ENCODE results near the gene PRLH.

The PRLH gene

DNA sequence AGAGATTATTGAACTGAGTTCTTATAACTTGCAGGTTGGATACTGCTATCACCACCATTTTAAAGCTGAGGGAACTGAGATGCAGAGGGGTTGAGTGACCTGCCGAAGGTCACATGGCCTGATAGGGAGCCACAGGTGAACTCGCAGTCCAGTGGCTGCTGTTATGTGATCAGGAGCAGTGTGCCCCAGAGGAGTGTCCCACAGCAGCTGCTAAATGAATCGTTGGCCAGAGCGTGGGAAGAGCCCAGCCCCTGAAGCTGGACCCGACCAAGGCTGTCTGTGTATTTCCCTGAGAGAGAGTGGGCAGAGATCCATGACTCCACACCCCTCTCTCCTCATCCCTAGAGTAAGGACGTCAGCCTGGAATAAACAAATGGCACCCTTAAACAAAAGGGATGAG lies 26.7 kb upstream of the PRLH start:
- DNase-seq (ENCODE audit: low spot score): no peak

DNA sequence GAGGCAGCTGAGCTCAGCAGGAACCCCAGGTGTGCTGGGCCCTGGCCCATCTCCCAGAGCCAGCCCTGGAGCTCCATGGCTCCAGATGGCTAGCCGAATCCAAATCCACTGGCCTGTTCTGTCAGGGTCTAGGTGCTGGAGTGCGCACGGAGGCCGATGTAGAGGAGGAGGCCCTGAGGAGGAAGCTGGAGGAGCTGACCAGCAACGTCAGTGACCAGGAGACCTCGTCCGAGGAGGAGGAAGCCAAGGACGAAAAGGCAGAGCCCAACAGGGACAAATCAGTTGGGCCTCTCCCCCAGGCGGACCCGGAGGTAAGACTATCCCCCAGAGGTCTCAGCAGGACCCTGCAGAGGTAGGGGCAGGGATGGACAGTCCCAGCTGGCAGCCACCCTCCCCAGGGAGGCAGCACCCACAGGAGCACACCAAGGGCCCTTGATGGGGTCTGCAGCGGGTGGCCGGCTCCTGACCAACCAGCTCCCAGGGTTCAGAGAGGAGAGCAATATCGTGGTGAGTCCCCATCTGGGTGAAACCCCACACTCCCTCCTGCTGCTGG lies 26.1 kb upstream of the PRLH start:
- no peak for DNase-seq (ENCODE audit: low spot score)

DNA sequence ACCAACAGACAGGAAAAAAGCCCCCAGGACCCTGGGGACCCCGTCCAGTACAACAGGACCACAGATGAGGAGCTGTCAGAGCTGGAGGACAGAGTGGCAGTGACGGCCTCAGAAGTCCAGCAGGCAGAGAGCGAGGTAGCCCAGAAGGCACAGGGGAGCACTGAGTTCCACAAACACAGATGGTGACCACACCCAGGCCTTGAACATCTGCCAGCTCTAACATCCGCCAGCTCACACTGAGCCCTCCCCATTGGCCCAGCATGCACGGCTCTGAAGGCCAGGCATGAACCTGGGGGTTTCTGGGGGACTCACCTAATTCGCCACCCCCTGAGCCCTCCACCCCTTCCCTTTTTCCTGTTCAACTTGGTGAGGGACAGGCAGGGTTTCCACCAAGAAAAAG lies 25.6 kb upstream of the PRLH start:
- DNase-seq (ENCODE audit: low spot score): no peak

DNA sequence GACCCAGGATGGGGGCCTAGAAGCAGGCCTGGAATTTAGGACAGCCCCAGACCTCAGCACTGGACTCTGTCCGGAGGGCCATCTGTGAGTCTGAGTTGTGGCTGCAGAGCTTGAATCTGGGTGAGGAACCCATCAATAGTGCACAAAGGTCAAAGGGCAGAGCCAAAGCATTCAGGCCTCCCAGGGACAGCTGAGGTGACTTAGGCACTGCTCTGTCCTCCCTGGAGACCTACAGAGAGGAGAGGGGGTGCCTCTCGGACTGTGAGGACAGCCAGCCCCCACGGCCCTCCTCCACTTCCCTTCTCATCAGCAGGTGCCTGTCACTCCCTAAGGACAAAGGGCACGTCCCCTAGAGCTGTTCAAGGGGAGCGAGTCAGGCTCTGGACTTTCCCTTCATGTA lies 25.1 kb upstream of the PRLH start:
- DNase-seq (ENCODE audit: low spot score): no peak

DNA sequence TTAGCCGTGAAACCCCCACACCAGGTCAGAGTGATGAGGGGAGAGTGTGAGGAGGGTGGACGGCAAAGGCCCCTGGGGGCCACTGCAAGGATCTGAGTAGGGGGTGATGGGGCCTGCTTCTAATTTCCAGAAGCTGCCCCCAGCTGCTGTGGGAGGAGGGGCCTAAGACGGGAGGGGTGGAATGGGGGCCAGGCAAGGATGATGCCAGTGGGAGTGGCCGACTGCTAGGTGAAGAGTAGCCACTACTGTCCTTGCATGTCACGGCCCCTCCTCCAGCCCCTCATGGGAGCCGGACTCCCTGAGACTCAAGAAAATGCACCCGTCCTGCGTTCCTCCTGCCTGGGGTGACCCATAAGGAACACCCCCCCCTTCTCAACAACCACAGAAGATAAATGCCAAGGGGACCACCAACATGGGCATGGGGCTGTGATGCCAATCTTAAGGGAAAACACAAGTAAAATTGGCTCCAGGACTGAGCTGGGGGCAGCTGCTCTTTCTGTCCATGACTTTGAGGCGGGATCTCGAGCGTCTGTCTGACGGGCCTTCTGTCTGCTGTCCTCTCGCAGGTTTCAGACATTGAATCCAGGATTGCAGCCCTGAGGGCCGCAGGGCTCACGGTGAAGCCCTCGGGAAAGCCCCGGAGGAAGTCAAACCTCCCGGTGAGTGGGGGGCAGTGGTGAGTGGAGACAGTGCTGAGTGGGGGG lies 24.2 kb upstream of the PRLH start:
- no peak for DNase-seq (ENCODE audit: low spot score)

DNA sequence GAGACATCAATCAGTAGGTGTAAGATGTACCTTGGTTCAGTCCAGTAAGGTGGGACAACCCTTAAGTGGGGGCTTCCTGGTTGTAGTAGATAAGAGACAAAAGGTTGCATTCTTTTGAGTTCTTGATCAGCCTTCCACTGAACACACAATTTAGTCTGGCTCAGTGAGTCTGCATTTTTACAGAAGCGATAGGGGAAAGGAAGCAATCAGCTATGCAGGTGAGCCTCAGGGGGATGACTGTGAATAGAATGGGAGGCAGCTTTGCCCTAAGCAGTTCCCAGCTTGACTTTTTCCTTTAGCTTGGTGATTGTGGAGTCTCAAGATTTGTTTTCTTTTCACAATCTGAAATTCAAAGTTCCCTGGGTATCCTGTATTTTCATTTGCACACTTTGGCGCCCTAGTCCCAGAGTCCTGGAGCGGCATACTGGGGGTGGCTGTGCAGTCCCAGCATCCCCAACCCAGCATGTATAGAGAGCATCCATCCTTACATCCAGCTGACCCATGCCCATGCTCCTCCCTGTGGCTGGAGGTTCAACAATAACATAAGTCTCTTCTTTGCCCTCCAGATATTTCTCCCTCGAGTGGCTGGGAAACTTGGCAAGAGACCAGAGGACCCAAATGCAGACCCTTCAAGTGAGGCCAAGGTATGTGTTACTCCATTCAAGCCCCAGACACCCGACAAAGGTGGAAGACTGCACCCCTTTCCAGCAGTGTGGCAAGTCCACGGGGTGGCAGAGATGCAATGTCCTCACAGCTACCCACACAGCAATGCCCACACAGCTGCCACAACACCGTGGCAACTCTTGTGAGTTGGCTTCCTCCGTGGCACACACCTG lies 20.1 kb upstream of the PRLH start:
- no peak for DNase-seq (ENCODE audit: low spot score)

DNA sequence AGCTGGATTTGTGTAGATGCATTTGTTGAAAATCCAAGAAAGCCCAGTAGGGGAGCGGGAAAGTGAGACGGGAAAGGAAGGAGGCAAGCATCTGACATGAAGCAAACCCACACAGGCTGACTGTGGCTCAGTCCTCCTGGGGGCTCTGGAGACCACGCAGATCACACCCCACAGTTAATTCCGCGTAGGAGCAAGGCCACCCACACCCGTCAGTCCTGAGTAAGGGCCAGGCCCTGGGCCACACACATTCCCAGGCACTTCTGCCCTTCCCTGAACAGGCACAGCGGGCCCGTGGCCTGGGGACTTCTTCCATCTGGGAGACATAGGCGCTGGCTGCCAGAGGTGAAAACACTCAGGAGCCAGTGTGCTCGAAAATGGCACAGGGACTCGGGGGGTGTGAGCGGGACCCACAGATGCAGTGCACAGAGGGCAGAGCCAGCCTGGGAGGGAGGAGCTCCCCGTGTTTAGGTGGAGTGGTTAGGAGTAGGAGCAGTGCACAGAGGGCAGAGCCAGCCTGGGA lies 19.4 kb upstream of the PRLH start:
- no peak for DNase-seq (ENCODE audit: low spot score)

DNA sequence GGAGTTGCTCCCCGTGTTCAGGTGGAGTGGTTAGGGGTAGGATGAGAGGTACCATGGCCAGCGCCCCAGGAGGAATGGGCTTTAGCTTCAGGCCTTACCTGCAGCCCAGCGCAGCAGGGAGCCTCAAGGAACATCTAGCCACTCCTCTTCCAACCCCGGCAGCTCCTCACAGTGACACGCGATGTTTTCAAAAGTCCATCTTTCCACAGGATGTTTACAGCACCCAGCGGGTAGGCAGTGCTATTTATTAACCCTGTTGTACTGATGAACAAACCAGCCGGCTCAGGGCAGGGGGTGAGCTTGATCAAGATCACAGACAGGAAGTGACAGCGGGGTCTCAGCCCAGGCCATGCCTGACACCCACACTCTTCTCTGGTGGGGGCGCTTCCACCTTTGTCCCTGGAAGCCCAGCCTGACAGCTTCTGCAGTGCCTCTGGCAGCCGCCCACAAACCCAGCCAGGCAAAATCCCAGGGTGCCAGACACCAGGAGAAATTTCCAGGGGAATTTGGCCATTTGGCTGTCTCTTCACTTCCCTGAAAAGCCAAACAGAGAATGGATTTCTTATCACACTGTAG lies 18.4 kb upstream of the PRLH start:
- DNase-seq (ENCODE audit: low spot score): no peak

DNA sequence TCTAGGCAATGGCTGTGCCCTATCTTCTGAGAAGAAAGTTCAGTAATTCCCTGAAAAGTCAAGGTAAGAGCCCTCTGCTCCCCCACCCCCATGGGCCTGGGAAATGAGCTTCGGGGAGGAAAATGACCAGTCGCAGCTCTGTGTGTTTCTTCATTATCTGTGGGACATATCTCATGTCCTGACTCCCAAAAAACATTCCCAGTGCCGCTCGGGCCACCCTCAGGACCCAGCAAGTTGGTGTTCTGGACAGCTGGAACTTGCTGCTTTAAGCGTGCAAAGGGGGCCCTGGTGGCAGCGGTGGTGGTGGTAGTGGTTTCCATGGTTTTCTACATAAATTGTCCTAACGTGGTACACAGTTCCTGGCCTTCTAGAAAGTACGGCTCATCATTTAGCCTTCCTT lies 17.2 kb upstream of the PRLH start:
- no peak for DNase-seq (ENCODE audit: low spot score)

DNA sequence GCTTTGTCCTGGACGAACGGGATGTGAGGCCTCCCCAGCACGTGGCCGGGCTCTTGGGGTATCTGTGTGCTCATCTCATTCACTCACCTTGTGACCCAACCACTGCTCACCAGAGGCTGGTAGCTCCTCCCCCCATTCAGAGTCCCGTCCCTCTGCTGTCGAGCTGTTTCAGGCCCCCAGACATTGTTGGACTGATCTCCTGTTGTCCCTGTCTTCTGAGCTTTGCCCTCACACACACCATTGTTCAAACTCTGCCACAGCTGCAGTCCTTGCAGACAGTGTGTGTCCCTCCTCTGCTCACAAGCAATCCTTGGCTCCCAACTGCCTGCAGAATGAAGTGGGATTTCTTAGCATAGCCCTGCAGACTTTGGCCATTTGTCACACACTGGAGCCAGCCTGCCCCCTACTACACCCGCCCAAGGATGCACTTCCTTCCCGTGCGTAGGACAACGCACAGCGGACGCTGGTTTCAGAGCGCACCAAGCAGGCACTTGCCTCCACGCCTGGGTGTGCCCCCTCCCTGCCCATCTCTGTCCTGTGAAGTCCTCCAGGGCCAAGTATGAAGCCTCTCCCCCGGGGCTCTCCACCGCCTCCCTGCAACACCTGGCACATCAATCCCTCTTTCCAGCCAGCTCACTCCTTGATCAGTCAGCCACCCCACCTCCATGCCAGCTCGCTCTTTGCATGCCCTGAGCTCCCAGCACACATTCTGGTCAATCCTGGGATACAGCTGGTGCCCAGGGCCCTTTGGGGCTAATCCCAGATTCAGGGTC lies 16.5 kb upstream of the PRLH start:
- no peak for DNase-seq (ENCODE audit: low spot score)

DNA sequence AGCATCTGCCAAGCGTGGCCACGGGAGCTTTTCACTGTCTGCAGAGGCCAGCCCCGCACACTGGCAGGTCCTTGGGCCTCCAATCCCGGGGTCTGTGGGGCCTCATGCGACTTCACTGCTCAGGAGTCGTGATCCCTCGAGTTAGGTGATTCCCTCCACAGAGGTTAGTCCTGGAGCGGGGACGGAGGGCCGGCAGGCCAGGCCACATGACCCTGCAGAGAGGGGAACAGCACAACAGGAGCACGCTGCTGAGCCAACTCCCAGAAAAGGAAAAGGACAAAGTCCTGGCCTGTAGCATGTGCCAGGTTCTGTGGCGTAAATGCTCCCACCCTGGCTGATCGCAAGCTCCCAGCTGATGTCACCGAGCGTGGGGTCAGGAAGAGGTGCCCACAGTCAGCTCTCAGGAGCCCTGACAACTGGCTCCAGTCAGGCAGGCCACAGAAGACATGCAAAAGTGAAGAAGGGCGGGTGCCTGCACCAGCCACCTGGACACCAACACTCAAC lies 15.3 kb upstream of the PRLH start:
- no peak for DNase-seq (ENCODE audit: low spot score)

DNA sequence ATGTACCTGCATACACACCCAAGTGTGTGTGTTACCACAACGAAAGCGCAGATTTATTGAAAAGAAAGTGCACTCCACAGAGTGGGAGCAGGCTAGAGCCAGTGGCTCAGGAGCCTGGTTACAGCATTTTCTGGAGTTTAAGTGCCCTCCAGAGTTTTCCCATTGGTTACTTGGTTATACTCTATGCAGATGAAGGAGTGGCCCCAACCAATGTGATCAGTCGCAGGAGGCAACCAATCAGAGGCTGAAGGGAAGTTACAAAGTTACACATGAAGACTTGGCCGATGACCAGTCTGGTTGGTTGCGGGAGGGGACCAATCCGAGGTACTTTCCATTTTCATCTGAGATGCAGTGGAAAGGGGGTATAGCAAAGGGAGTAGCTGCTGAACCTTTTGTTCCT lies 13.5 kb upstream of the PRLH start:
- no peak for DNase-seq (ENCODE audit: low spot score)

DNA sequence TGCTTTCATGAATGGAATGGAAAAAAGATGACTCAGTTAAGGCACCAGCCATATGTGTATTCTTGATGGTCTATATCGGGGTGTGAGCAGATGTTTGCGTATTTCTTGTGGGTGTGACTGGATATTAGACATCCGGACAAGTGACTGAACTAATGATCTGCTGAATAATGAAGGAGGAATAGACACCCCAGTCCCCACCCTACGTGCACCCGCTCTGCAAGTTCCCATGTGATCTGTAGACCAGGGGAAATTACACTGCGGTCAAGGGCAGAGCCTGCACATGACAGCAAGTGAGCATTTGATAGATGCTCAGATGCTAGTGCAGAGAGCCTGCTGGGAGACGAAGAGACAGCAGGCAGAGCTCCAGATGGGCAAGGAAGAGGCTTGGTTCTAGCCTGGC lies 12.4 kb upstream of the PRLH start:
- no peak for DNase-seq (ENCODE audit: low spot score)

DNA sequence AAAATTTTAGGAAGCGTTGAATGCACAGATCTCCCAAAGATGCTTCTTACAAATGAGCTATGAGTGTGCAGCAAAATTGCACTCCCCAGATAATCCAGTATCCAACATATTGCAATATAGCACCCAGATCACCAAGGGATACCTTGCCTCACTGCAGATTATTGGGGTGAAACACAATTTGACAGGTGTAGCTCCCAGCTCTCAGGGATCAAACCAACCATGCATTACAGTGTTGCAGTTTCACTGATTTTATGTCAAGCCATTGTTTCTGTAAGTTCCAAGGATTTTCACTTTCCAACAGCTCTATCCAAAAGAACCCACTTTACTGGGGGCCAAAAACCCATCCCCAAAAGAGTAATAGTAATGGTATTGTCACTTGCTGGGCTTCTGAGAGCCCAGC lies 10.8 kb upstream of the PRLH start:
- no peak for DNase-seq (ENCODE audit: low spot score)

DNA sequence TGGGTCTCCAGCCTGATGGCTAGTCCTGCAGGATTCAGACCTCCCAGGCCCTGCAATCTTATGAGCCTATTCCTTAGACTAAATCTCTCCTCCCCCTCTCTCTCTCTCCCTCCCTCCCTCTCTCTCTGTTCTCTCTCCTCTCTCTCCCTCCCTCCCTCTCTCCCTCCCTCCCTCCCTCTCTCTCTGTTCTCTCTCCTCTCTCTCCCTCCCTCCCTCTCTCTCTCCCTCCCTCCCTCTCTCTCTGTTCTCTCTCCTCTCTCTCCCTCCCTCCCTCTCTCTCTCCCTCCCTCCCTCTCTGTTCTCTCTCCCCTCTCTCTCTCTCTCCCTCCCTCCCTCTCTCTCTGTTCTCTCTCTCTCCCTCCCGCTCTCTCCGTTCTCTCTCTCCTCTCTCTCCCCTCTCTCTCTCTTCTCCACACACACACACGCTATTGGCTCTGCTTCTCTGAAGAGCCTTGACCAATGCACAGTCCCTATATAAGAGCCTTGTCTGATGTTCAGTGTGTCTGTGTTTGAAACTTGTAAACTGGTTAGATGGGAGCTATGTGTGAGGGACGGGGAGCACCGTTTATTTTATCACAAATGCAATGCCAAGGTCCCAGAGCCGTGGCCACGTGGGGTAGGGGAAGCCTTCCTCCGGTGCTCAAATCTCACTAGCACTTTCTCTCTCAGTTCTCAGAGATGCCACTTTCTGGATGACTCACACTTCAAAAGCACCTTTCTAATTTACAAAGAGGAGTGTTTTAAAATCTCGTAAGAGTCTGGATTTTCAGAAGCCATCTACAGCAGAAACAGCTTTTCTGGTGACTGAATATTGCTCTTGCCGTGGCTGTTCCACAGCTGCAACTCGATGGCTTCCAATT lies 9.4 kb upstream of the PRLH start:
- no peak for DNase-seq (ENCODE audit: low spot score)

DNA sequence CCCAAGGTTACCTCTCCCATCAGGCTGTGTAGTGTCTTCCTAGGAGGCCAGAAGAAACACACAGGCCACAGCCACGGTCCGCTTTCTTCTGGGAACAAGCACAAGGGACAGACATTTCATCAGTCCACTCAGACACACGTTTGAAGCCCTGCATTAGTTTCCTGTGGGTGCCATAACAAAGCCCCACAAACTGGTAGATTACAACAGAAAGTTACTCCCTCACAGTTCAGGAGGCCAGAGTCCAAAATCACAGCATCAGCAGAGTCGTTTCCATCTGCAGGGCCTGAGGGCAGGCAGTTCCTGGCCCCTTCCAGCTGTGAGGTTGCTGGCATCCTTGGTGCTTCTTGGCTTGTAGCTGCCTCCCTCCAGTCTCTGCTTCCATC lies 8.8 kb upstream of the PRLH start:
- no peak for DNase-seq (ENCODE audit: low spot score)

DNA sequence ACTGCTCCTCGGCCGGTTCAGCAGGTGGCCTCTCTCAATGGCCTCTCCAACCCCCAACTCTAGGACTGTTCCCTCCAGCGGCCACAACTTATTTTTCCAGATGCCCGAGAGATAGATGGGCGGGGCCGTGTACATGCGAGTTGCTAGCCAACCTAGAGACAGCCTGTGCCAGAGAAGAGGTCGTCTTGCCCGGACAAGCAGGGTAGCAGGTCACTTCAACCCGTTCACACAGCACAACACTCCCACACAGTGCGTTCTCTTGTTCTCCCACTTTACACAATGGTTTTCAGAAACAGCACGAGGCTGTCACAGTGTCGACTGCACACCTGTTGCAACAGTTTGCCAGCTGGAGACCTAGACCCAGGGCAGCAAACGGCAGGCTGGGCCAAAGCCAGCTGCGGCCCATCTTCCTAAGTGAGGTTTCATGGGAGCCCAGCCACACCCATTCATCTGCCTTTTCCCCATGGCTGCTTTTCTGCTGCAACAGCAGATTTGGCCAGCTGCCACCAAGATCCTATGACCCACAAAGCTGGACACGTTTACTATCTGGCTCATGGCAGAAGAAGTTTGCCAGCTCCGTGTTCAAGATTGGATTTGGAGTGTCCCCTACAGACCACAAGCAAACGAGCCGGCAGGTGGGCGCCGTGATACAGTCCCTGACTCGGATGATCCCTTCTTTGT lies 7.3 kb upstream of the PRLH start:
- DNase-seq (ENCODE audit: low spot score): no peak

DNA sequence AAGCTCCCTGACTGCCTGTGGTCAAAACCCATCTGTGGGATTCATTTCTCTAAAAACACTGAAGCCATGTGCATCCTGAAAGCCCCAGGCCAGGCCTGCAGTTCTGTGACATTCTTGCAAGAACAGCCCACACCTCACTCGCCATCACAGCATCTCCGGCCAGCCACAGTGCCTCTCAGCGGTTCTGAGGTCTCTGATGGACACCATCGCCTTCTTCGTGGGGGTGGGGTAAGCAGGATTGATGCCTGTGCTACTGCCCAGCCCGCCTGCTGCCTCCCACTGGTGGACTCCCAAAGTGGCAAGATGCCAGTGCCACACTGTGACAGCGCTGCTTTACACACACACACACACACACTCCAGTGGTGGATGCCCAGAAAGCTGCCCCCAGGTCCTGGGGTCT lies 5.2 kb upstream of the PRLH start:
- DNase-seq (ENCODE audit: low spot score): no peak

DNA sequence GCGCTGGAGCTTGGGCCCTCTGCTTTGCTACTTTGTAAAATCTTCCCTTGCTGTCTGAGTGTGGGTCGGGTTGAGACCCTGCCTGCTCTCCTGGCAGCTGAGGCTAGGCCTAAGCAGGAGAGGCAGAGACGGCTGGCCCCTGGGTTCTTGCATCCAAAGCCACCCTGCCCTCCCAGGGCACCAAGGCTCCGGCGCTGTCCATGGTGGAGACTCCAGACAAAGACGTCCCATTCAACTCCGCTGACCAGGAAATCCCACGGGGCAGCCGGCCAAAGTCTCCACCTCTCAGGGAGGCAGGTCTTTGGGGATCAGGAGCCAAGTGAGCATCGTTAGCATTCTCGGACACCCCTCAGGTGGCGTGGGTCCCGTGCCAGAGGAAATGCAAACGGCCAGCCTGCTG lies 2.6 kb upstream of the PRLH start:
- DNase-seq (ENCODE audit: low spot score): no peak

DNA sequence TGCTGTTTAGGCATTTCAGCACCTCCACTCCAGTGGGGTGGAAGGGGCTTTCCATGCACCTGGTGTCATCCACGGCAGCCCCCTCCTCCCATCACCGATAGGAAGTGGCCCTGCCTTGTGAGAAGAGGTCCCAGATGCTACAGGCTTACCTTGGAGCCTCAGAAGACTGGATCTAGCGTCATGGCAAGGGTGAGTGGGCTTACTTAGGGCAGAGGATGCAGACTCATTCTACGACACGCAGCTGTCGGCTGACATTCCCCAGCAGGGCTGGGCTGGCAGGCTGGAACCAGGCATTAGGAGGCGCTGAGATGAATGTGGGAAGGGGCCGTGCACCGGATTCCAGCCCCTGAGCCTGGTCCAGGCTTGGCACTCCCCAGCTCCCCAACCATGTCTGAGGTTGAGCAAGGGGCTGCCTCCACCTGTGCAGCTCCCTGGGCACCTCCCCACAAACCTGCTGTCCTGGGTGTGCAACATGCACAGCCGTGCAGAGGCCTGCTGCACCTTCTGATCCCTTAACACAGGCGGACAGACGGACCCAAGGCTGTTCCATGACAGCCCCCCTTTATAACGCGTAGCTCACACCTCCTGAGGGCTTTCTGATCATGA lies 1.7 kb upstream of the PRLH start:
- DNase-seq (ENCODE audit: low spot score): no peak
